PC-3 (cell line): ENCODE results near the gene PSMD1. TPM values are rescaled to one million over a fixed set of nuclear protein-coding genes. Genes with fewer than 3 reads are reported as not detected.

ENCODE experiments used
- ATAC-seq: fragments of 200-7000 bp; cut with Tn5 transposase; 2 replicates; pipeline ENCODE4 v1.9.1; 2020; ENCODE audit warnings: mild to moderate bottlenecking, moderate library complexity
- BruUV-seq: library from RNA; stranded (reverse); fragments of 400-500 nt; replicated peaks from 2 replicates; lab custom pipeline; 2021; lab: Mats Ljungman, UMichigan
- CTCF ChIA-PET: fragments of 300-600 bp; sonication (Branson Sonifier 250); formaldehyde crosslinking; loops from one replicate; lab custom pipeline; 2022; ENCODE audit warnings: antibody characterized with exemption; lab: Charles Lee
- POLR2A ChIA-PET: fragments of 300-600 bp; sonication (Branson Sonifier 250); formaldehyde crosslinking; loops from one replicate; lab custom pipeline; 2022; ENCODE audit warnings: antibody characterized with exemption; ENCODE audit not compliant: unreplicated experiment; lab: Charles Lee
- DNase-seq: peaks from one replicate; pipeline ENCODE4 v3.0.0-alpha.2; 2015
- H2AFZ ChIP-seq: fragments of 300-600 bp; sonication (generic); 2 replicates; pipeline ENCODE4 v1.6.0; 2016; ENCODE audit warnings: antibody characterized with exemption, low read length
- H3F3A ChIP-seq: fragments of 300-600 bp; sonication (generic); one replicate; pipeline ENCODE4 v1.6.0; 2017; ENCODE audit warnings: antibody characterized with exemption, low read length, control low read depth, mild to moderate bottlenecking; ENCODE audit not compliant: unreplicated experiment
- H3K27ac ChIP-seq: fragments of 300-600 bp; sonication (generic); 2 replicates; pipeline ENCODE4 v1.5.1; 2016; ENCODE audit warnings: mild to moderate bottlenecking, low read length
- H3K27me3 ChIP-seq: fragments of 300-600 bp; sonication (generic); 2 replicates; pipeline ENCODE4 v1.6.1; 2016; ENCODE audit warnings: low read length, mixed read lengths
- H3K36me3 ChIP-seq: fragments of 300-600 bp; sonication (generic); 2 replicates; pipeline ENCODE4 v1.6.1; 2016; ENCODE audit warnings: low read depth, mixed run types, low read length, mixed read lengths
- H3K4me1 ChIP-seq: fragments of 300-600 bp; sonication (generic); 2 replicates; pipeline ENCODE4 v1.5.1; 2016; ENCODE audit warnings: low read length; ENCODE audit not compliant: insufficient read depth
- H3K4me2 ChIP-seq: fragments of 300-600 bp; sonication (generic); 2 replicates; pipeline ENCODE4 v1.6.0; 2016; ENCODE audit warnings: low read length
- H3K4me3 ChIP-seq: fragments of 300-600 bp; sonication (generic); 2 replicates; pipeline ENCODE4 v1.5.1; 2016; ENCODE audit warnings: mild to moderate bottlenecking, low read length, mixed read lengths
- H3K79me2 ChIP-seq: fragments of 300-600 bp; sonication (generic); 2 replicates; pipeline ENCODE4 v1.6.1; 2017; ENCODE audit warnings: low read length, mixed read lengths
- H3K9ac ChIP-seq: fragments of 300-600 bp; sonication (generic); 2 replicates; pipeline ENCODE4 v1.6.0; 2016; ENCODE audit warnings: mild to moderate bottlenecking, low read length
- H3K9me2 ChIP-seq: fragments of 300-600 bp; sonication (generic); replicated peaks from 2 replicates; pipeline ENCODE4 v1.6.1; 2016; ENCODE audit warnings: mixed run types, low read length, mixed read lengths
- H3K9me3 ChIP-seq: fragments of 300-600 bp; sonication (generic); 2 replicates; pipeline ENCODE4 v1.6.1; 2016; ENCODE audit warnings: low read length, mixed read lengths
- H4K20me1 ChIP-seq: fragments of 300-600 bp; sonication (generic); 2 replicates; pipeline ENCODE4 v1.6.1; 2016; ENCODE audit warnings: low read length, mixed read lengths
- EZH2 ChIP-seq: fragments of 300-600 bp; sonication (generic); IDR thresholded peaks from one replicate; pipeline ENCODE4 v1.6.1; 2017; ENCODE audit warnings: antibody characterized with exemption, mild to moderate bottlenecking, low read length; ENCODE audit not compliant: unreplicated experiment
- EZH2phosphoT487 ChIP-seq: fragments of 300-600 bp; sonication (generic); IDR thresholded peaks from 2 replicates; pipeline ENCODE4 v1.6.1; 2018; ENCODE audit warnings: mild to moderate bottlenecking, antibody characterized with exemption, low read length, borderline replicate concordance
- intact Hi-C: fragments of 100-400 bp; cut with micrococcal nuclease; formaldehyde crosslinking; loops from 2 replicates; pipeline ENCODE4 v1.9.0; 2023
- total RNA-seq: library from RNA; depleted of rRNA; stranded (reverse); fragments of >200 nt; gene quantifications from 2 replicates; pipeline ENCODE4 v1.2.3, GENCODE V29; 2014
- TF ChIP-seq, protein P1 (sequence below): fragments of 300-600 bp; sonication (generic); conservative IDR thresholded peaks from 2 replicates; pipeline ENCODE4 v1.5.1; 2017; ENCODE audit warnings: antibody characterized with exemption, low read depth, mild to moderate bottlenecking, low read length

The PSMD1 gene
- total RNA-seq, 1 experiment from 2014 or later, result 154 TPM

DNA sequence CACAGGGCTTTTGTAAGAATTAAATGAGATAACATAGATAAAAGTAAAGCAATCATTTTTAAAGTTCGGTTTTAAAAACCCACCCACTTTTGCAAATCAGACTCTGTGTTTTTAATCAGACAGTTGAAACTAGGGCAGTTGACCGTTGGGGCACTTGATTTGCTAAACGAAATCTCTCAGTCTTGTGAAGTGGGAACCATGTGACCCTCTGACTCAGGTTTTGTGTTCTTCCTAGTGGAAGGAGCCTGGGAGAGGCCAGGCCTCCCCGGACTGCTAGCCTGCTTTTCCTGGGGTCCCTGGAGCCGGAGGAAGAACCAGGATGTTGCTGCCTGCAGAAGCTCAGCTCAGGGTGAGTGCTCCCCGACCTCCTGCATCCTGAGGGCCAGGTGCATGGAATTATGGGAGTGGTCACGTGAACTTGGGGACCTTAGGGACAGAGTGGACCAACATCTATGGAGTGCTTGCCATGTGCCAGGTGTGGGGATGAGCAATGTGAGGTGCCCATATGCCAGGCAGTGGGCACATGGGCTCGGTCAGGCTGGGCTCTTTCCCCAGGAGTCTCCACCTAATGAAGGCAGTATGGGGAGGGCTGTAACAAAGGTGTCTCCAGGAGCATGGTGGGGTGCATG lies 15.5 kb upstream of the PSMD1 start:
- Histone ChIP-seq H3K36me3 (no peaks in the 10 kb centered on the region), H3K9ac (no peak overlapping the region), H3K27me3 (peaks cover 18% of the 10 kb centered on the region), H3K9me2 (no peaks in the 10 kb centered on the region), H2AFZ (no peak overlapping the region), H3K4me2 (no peak overlapping the region), H3F3A (no peaks in the 10 kb centered on the region), H3K4me3 (no peak overlapping the region), H3K9me3 (no peaks in the 10 kb centered on the region), H3K4me1 (no peaks in the 10 kb centered on the region), H4K20me1 (no peaks in the 10 kb centered on the region), H3K27ac (no peak overlapping the region), H3K79me2 (no peaks in the 10 kb centered on the region)
- no TSS peak for BruUV-seq
- no peak for ATAC-seq
- ChIA-PET POLR2A (no interaction called here), CTCF (no interaction called here)
- no peak for TF ChIP-seq EZH2phosphoT487
- DNase-seq, result no peak
- intact Hi-C loops, result no loop called here

DNA sequence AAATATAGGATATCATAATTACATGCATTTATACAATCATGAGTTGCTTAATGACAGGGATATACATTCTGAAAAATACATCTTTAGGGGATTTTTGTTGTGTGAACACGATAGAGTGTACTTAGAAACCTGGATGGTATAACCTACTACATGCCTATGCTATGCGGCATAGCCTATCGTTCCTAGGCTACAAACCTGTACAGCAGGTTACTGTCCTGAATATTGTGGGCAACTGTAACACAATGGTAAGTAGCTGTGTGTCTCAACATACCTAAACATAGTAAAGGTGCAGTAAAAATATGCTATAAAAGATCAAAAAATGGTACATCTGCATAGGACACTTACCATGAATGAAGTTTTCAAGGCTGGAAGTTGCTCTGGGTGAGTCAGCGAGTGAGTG lies 12.9 kb upstream of the PSMD1 start:
- ChIA-PET POLR2A (no interaction called here), CTCF (no interaction called here)
- ATAC-seq, result no peak
- H3K4me3 ChIP-seq, result no peak overlapping the region
- intact Hi-C loops, result no loop called here
- no peaks in the 10 kb centered on the region for H4K20me1 ChIP-seq
- no peaks in the 10 kb centered on the region for H3K9me3 ChIP-seq
- H3F3A ChIP-seq, result no peaks in the 10 kb centered on the region
- H3K9ac ChIP-seq, result no peak overlapping the region
- H3K79me2 ChIP-seq, result no peaks in the 10 kb centered on the region
- H3K27ac ChIP-seq, result no peak overlapping the region
- no peaks in the 10 kb centered on the region for H3K9me2 ChIP-seq
- H3K27me3 ChIP-seq, result peaks cover 1% of the 10 kb centered on the region
- TF ChIP-seq, protein P1, sequence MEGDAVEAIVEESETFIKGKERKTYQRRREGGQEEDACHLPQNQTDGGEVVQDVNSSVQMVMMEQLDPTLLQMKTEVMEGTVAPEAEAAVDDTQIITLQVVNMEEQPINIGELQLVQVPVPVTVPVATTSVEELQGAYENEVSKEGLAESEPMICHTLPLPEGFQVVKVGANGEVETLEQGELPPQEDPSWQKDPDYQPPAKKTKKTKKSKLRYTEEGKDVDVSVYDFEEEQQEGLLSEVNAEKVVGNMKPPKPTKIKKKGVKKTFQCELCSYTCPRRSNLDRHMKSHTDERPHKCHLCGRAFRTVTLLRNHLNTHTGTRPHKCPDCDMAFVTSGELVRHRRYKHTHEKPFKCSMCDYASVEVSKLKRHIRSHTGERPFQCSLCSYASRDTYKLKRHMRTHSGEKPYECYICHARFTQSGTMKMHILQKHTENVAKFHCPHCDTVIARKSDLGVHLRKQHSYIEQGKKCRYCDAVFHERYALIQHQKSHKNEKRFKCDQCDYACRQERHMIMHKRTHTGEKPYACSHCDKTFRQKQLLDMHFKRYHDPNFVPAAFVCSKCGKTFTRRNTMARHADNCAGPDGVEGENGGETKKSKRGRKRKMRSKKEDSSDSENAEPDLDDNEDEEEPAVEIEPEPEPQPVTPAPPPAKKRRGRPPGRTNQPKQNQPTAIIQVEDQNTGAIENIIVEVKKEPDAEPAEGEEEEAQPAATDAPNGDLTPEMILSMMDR, result no peak
- no peak for TF ChIP-seq EZH2
- DNase-seq, result no peak
- no peaks in the 10 kb centered on the region for H3K4me1 ChIP-seq
- H3K36me3 ChIP-seq, result no peaks in the 10 kb centered on the region
- no peak overlapping the region for H2AFZ ChIP-seq
- no TSS peak for BruUV-seq
- no peak overlapping the region for H3K4me2 ChIP-seq

DNA sequence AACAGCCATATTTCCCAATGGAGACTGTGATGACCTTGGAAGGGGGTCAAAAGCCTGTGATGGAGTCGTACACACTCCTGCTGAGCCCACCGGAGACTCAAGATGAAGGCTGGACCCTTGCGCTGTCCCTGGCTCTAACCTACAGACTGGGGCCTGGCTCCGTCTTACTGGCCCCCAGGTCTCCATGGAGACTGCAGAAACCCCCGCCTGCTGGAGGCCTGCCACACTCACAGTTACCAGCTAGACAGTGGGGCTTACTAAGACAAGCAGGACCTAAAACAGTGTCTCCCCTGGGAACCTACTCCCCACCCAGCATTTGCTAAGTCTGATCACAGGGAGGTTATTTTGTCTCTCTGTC lies 9.8 kb upstream of the PSMD1 start:
- TF ChIP-seq, protein P1, result no peak
- no peak for TF ChIP-seq EZH2
- Histone ChIP-seq H3K9me3 (no peaks in the 10 kb centered on the region), H4K20me1 (no peaks in the 10 kb centered on the region), H2AFZ (no peak overlapping the region), H3K4me1 (no peaks in the 10 kb centered on the region), H3K27ac (no peak overlapping the region), H3K27me3 (no peaks in the 10 kb centered on the region), H3K36me3 (no peaks in the 10 kb centered on the region), H3K9ac (no peak overlapping the region), H3K9me2 (no peaks in the 10 kb centered on the region), H3K4me2 (no peak overlapping the region), H3K79me2 (no peaks in the 10 kb centered on the region), H3K4me3 (no peak overlapping the region), H3F3A (no peaks in the 10 kb centered on the region)
- ChIA-PET POLR2A (no interaction called here), CTCF (no interaction called here)
- no TSS peak for BruUV-seq
- intact Hi-C loops, result no loop called here
- ATAC-seq (no peak), DNase-seq (no peak)
